Vagina (tissue), 2 donors: ENCODE data around the gene CENPU. TPM values are rescaled to one million over a fixed set of nuclear protein-coding genes. Genes with fewer than 3 reads are reported as not detected.

Source experiments
- DNase-seq, 2 donors: peaks; one replicate each; pipeline ENCODE4 v3.0.0-alpha.2; 2017; ENCODE audit errors: extremely low spot score in 2 of 2
- H3K27ac ChIP-seq: fragments of 200-600 bp; sonication (generic); one replicate; pipeline ENCODE4 v1.5.1; 2019
- H3K27me3 ChIP-seq: fragments of 200-600 bp; sonication (generic); one replicate; pipeline ENCODE4 v1.5.1; 2019
- H3K36me3 ChIP-seq, 2 donors: fragments of 200-600 bp; sonication (generic); one replicate each; pipeline ENCODE4 v1.5.1; 2017 to 2019
- H3K4me1 ChIP-seq: fragments of 200-600 bp; sonication (generic); one replicate; pipeline ENCODE4 v1.5.1; 2019
- H3K4me3 ChIP-seq, 2 donors: fragments of 200-600 bp; sonication (generic); 1 replicate in 1 of 2; 2 replicates in 1 of 2; pipeline ENCODE4 v1.5.1; 2016 to 2019
- H3K9me3 ChIP-seq: fragments of 200-600 bp; sonication (generic); one replicate; pipeline ENCODE4 v1.5.1; 2019
- POLR2A ChIP-seq, 2 donors: fragments of 450-650 bp; IDR thresholded peaks; one replicate each; pipeline ENCODE4 v1.6.1; 2017; ENCODE audit warnings: antibody characterized with exemption in 2 of 2, mild to moderate bottlenecking in 2 of 2, moderate library complexity in 2 of 2
- POLR2AphosphoS5 ChIP-seq, 2 donors: sonication (generic); formaldehyde crosslinking; IDR thresholded peaks; one replicate each; pipeline ENCODE4 v1.9.0; 2017; ENCODE audit warnings: antibody characterized with exemption in 2 of 2, mild to moderate bottlenecking in 2 of 2, low read depth in 1 of 2; ENCODE audit not compliant: insufficient read depth in 1 of 2
- intact Hi-C: fragments of 100-400 bp; cut with DNase I; formaldehyde crosslinking; loops from one replicate; pipeline ENCODE4 v1.15.1; 2023
- total RNA-seq: library from RNA; depleted of rRNA; stranded (reverse); fragments of >200 nt; gene quantifications from one replicate; pipeline ENCODE4 v1.2.3, GENCODE V29; 2016
- TF ChIP-seq, protein P1 (sequence below), 3 experiments: fragments of 450-650 bp in 2 of 3; fragments of 200-600 bp in 1 of 3; sonication (generic) in 1 of 3; IDR thresholded peaks; one replicate each; pipeline ENCODE4 v1.5.1; 2017 to 2019; ENCODE audit warnings: antibody characterized with exemption in 3 of 3, mild to moderate bottlenecking in 2 of 3, moderate library complexity in 2 of 3

CENPU gene
- total RNA-seq, 1 donor from 2014 or later: 5.2 TPM

DNA sequence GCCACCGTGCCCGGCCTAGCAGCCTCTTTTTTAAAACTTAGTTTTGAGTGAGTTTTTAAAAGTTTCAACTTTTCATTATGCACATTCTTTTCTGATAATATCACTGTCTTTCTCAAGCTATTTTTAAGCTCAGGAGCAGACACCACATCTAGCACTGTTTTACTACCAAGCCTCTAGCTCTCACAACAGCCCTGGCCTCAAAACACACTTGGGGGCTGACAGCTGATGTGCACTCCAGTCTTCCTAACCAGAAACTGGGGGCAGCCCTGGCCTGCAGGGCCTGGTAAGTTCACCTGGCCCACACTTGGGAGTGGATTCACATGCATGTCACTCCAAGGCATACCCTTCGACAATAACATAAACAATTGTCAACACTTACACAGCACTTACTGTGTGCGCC lies 34.0 kb downstream of the CENPU start:
- H3K9me3 ChIP-seq: no peaks in the 10 kb centered on the region

DNA sequence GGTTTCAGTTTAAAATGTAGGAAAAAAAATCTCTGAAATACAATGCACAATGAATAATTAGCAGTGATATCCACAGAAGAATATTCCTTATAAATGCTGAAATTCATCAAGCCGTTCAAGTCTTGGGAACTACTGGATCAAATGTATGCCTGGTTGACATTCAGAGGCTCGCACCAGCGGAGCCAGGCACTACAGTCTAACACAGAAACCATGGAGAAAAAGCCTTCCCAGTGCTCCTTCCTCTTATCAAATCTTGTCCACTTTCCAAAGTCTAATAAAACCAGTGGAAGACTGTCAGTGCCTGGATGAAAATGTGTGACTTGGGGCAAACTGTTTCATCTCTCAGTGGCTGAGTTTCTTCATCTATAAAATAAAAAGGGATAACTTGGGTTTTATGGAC lies 35.9 kb downstream of the CENPU start:
- Histone ChIP-seq H3K36me3 (peaks cover 0 to 6% of the 10 kb centered on the region in 2 donors), H3K27me3 (no peaks in the 10 kb centered on the region), H3K27ac (no peak overlapping the region), H3K4me3 (no peak overlapping the region), H3K4me1 (no peaks in the 10 kb centered on the region), H3K9me3 (no peaks in the 10 kb centered on the region)
- no peak for DNase-seq
- intact Hi-C loops: no loop called here
- TF ChIP-seq, protein P1, sequence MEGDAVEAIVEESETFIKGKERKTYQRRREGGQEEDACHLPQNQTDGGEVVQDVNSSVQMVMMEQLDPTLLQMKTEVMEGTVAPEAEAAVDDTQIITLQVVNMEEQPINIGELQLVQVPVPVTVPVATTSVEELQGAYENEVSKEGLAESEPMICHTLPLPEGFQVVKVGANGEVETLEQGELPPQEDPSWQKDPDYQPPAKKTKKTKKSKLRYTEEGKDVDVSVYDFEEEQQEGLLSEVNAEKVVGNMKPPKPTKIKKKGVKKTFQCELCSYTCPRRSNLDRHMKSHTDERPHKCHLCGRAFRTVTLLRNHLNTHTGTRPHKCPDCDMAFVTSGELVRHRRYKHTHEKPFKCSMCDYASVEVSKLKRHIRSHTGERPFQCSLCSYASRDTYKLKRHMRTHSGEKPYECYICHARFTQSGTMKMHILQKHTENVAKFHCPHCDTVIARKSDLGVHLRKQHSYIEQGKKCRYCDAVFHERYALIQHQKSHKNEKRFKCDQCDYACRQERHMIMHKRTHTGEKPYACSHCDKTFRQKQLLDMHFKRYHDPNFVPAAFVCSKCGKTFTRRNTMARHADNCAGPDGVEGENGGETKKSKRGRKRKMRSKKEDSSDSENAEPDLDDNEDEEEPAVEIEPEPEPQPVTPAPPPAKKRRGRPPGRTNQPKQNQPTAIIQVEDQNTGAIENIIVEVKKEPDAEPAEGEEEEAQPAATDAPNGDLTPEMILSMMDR (IDR thresholded peaks at IDR 0.05): no peak
- TF ChIP-seq POLR2A (IDR thresholded peaks at IDR 0.05): no peak
- TF ChIP-seq POLR2AphosphoS5 (IDR thresholded peaks at IDR 0.05; ENCODE audit: insufficient read depth in 1 of 2, low read depth in 1 of 2): no peak

More for the DNA sequence above, 34.0 kb downstream of the CENPU start:
- no peak for DNase-seq
- H3K4me1 ChIP-seq: no peaks in the 10 kb centered on the region
- TF ChIP-seq, protein P1 (IDR thresholded peaks at IDR 0.05): no peak
- no peak for TF ChIP-seq POLR2AphosphoS5 (IDR thresholded peaks at IDR 0.05; ENCODE audit: insufficient read depth in 1 of 2, low read depth in 1 of 2)
- TF ChIP-seq POLR2A (IDR thresholded peaks at IDR 0.05): no peak
- no peak overlapping the region for H3K27ac ChIP-seq
- intact Hi-C loops: no loop called here
- no peaks in the 10 kb centered on the region for H3K36me3 ChIP-seq
- H3K27me3 ChIP-seq: no peaks in the 10 kb centered on the region
- no peak overlapping the region for H3K4me3 ChIP-seq

DNA sequence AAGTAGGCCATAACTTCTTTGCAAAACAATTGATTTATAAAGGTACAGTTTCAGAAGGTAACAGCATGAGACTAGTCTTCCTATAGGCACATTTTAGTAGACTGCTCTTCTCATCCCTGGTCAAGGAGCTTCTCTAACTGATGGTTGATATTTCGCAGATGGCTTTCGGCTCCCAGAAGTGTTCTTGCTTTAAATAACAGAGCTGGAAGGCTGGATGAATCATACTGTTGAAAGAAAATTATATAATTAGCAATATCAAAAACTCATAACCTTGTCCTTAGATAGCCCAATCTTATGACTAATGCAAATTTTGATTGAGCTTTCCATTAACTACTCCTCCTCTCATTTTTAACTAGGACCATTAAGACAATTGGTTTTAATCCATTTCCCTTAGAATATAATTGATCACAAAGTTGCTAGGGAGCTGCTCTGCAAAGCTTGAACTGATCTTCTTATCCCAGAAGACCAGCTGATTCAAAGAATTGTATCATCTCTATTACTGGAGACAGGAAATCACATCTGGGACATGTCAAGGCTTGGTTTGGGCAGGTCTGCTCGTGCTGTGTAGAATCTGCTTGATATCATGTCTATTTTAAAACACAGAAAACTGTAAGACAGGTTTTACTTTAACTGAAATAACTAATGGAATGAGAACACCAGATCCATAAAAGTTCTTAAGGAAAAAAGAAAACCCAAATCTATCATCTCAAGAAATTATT lies 38.6 kb downstream of the CENPU start:
- Histone ChIP-seq H3K4me3 (no peak overlapping the region), H3K36me3 (peaks cover 0 to 15% of the 10 kb centered on the region in 2 donors), H3K27ac (no peak overlapping the region), H3K9me3 (no peaks in the 10 kb centered on the region), H3K27me3 (no peaks in the 10 kb centered on the region), H3K4me1 (no peaks in the 10 kb centered on the region)
- no peak for DNase-seq
- TF ChIP-seq POLR2AphosphoS5 (IDR thresholded peaks at IDR 0.05; ENCODE audit: insufficient read depth in 1 of 2, low read depth in 1 of 2) (peak in 1 of 2 donors; percentile 44), POLR2A (IDR thresholded peaks at IDR 0.05) (no peak)
- intact Hi-C loops: no loop called here

DNA sequence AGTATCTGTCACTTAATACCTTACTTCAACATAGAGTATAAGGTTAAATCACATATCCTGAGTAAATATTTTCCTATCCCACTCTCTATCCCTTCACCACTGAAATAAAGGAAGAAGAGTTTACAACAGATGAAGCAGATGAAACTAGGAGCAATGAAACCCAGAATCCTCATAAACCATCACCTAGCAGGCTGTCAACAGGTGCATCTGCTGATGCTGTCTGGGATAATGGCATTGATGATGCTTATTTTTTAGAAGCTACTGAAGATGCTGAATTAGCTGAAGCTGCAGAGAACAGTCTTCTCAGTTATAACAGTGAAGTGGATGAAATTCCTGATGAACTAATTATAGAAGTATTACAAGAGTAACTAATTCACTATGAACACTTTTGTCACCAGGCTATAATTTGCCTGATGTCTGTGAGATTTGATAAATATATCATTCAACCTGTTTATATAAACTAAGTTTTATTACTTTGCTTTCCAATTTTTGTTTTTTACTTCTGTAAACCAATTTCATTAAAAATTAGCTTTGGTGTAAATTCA lies 39.4 kb downstream of the CENPU start:
- Histone ChIP-seq H3K27me3 (no peaks in the 10 kb centered on the region), H3K36me3 (peaks cover 0 to 15% of the 10 kb centered on the region in 2 donors), H3K4me1 (no peaks in the 10 kb centered on the region), H3K27ac (no peak overlapping the region), H3K9me3 (no peaks in the 10 kb centered on the region), H3K4me3 (no peak overlapping the region)
- intact Hi-C loops: no loop called here
- DNase-seq: no peak
- TF ChIP-seq, protein P1 (IDR thresholded peaks at IDR 0.05): no peak
- TF ChIP-seq POLR2AphosphoS5 (IDR thresholded peaks at IDR 0.05; ENCODE audit: insufficient read depth in 1 of 2, low read depth in 1 of 2) (no peak), POLR2A (IDR thresholded peaks at IDR 0.05) (no peak)

DNA sequence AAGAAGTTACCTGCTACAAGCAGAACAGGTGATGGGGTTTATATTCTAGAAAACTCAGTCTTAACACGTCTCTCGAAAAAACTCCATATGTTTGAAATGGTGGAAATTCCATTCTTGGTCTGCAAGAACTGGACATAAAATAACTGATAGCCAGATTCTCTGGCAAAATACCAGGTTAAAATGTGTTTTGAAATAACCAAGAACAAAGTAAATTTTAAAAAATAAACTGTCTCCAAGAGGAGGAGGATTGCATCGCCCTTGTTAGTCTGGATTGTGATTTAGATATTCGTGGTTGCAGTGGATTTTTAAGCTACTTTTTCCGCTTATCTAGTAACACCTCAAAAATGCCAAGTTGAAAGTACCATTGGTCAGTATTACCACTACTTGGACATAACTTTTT lies 40.8 kb downstream of the CENPU start:
- Histone ChIP-seq H3K4me3 (no peak overlapping the region), H3K27ac (no peak overlapping the region), H3K27me3 (no peaks in the 10 kb centered on the region), H3K36me3 (peaks cover 0 to 18% of the 10 kb centered on the region in 2 donors), H3K9me3 (no peaks in the 10 kb centered on the region), H3K4me1 (no peaks in the 10 kb centered on the region)
- TF ChIP-seq, protein P1 (IDR thresholded peaks at IDR 0.05): no peak
- TF ChIP-seq POLR2AphosphoS5 (IDR thresholded peaks at IDR 0.05; ENCODE audit: insufficient read depth in 1 of 2, low read depth in 1 of 2): no peak
- no peak for TF ChIP-seq POLR2A (IDR thresholded peaks at IDR 0.05)
- intact Hi-C loops: no loop called here
- no peak for DNase-seq
